ENCODE data around the gene PLK3. TPM values are rescaled to one million over a fixed set of nuclear protein-coding genes. Genes with fewer than 3 reads are reported as not detected.

The PLK3 gene
- polyA plus RNA-seq, 2 of the 4 experiments (the other 2 are of a cell fraction) = 11.2 to 12.6 TPM

DNA sequence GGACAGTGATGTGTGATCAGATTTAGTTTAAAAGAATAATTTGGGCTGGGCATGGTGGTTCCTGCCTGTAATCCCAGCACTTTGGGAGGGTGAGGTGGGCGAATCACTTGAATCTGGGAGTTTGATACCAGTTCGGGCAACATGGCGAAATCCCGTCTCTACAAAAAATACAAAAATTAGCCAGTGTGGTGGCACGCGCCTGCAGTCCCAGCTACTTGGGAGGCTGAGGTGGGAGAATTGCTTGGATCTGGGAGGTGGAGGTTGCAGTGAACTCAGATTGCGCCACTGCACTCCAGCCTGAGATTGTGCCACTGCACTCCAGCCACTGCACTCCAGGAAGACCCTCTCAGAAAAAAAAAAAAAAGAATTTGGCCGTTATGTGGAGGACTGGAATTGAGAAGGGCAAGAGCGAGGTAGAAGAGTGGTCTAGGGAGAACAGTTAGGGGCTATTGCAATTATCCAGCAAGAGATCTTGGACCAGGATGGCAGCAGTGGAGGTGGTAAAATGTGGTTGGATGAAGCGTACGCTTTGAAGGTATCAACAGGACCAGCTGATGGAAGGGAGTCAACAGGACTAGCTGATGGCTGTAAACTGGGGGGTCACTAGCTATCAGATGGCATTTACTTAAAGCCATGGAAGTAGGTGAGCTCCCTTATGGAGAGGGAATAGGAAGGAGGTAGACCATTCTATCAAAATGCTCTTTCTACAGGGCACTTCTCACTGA is 17.8 kb downstream of the PLK3 start (continued):
- TF ChIP-seq EHF (CRISPR knock-in tag; IDR thresholded peaks at IDR 0.05) (no peak), MAFK (IDR thresholded peaks at IDR 0.05; ENCODE audit: partially characterized antibody) (no peak), MAZ (IDR thresholded peaks at IDR 0.05; ENCODE audit: borderline replicate concordance, low read depth, low read length) (no peak), ZC3H11A (IDR thresholded peaks at IDR 0.05) (no peak), GATA3 (IDR thresholded peaks at IDR 0.05; ENCODE audit: borderline replicate concordance) (no peak), RAD21 (conservative IDR thresholded peaks at IDR 0.05 in 1 of 2, IDR thresholded peaks at IDR 0.05 in 1 of 2) (no peak), EP300 (IDR thresholded peaks at IDR 0.05) (no peak), CHD2 (IDR thresholded peaks at IDR 0.05; ENCODE audit: low read length, partially characterized antibody) (no peak)

DNA sequence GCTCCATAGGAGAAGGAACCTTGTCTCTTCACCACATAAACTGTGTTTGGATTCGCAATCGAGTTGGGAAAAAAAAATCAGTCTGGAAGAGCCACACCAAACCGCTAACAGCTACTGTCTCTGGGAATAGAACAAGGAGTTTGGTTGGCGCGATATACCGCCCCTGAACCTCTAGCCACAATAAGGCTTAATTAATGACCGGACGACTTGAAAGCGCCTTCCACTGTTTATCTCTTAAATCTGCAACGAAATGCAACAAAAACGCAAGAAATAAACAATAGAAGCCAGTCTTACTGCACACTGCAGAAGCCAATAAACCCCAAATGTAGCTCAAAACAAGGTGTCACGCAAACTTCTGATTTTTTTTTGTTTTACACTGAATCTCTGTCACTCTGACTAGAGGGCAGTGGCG is 19.0 kb downstream of the PLK3 start:
- ATAC-seq (peak; percentile 9 to 14; a peak in 5 of 6 replicates), FAIRE-seq (no peak), DNase-seq (ENCODE audit: low read depth in 1 of 2, low spot score in 1 of 2) (no peak)
- CTCF ChIA-PET = interaction anchor here (0.7 to 4.5 kb wide), 9 partner anchors 10 to 107 kb away, joined by 3 to 23 read pairs (median 4); partner anchors contain the start of genes BTBD19, PLK3 and RNU5D-1
- 2% methylated on average over 13 of the region's 13 CpGs for WGBS (ENCODE audit: missing lambda C conversion rate)
- Histone ChIP-seq H3K4me2 (peak overlapping the region; percentile 96), H3K9me3 (no peaks in the 10 kb centered on the region), H3K27ac (peak overlapping the region; percentile 97 to 98), H3K4me3 (peak overlapping the region; percentile 47), H3K4me1 (peaks cover 13% of the 10 kb centered on the region; the same call in 2 of the 3 replicates)
- TF ChIP-seq TFCP2L1 (CRISPR knock-in tag; IDR thresholded peaks at IDR 0.05) (no peak), ZSCAN20 (CRISPR knock-in tag; IDR thresholded peaks at IDR 0.05) (no peak), CHD4 (IDR thresholded peaks at IDR 0.05; ENCODE audit: borderline replicate concordance) (no peak), SMC3 (IDR thresholded peaks at IDR 0.05) (no peak), HOXB5 (CRISPR knock-in tag; IDR thresholded peaks at IDR 0.05) (no peak), CBX8 (IDR thresholded peaks at IDR 0.05) (no peak), FOXS1 (CRISPR knock-in tag; IDR thresholded peaks at IDR 0.05) (no peak), ESRRA (IDR thresholded peaks at IDR 0.05; ENCODE audit: borderline replicate concordance, low read length) (no peak), HES2 (IDR thresholded peaks at IDR 0.05) (no peak), PHF8 (IDR thresholded peaks at IDR 0.05; ENCODE audit: borderline replicate concordance, low read depth) (0 out of 2 replicates have a peak, but pooled peaks have one; percentile 8), TP53 (CRISPR knock-in tag; IDR thresholded peaks at IDR 0.05) (no peak)
- TF ChIP-seq, protein P1, sequence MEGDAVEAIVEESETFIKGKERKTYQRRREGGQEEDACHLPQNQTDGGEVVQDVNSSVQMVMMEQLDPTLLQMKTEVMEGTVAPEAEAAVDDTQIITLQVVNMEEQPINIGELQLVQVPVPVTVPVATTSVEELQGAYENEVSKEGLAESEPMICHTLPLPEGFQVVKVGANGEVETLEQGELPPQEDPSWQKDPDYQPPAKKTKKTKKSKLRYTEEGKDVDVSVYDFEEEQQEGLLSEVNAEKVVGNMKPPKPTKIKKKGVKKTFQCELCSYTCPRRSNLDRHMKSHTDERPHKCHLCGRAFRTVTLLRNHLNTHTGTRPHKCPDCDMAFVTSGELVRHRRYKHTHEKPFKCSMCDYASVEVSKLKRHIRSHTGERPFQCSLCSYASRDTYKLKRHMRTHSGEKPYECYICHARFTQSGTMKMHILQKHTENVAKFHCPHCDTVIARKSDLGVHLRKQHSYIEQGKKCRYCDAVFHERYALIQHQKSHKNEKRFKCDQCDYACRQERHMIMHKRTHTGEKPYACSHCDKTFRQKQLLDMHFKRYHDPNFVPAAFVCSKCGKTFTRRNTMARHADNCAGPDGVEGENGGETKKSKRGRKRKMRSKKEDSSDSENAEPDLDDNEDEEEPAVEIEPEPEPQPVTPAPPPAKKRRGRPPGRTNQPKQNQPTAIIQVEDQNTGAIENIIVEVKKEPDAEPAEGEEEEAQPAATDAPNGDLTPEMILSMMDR (IDR thresholded peaks at IDR 0.05) = peak; percentile 9; the same call in 1 of the 3 replicates
- POLR2A ChIA-PET = interaction anchor here (0.5 to 3.5 kb wide), 18 partner anchors 11 to 1128 kb away, joined by 3 to 57 read pairs (median 6); partner anchors contain the start of genes BTBD19, DYNLT4, HECTD3 and MUTYH

DNA sequence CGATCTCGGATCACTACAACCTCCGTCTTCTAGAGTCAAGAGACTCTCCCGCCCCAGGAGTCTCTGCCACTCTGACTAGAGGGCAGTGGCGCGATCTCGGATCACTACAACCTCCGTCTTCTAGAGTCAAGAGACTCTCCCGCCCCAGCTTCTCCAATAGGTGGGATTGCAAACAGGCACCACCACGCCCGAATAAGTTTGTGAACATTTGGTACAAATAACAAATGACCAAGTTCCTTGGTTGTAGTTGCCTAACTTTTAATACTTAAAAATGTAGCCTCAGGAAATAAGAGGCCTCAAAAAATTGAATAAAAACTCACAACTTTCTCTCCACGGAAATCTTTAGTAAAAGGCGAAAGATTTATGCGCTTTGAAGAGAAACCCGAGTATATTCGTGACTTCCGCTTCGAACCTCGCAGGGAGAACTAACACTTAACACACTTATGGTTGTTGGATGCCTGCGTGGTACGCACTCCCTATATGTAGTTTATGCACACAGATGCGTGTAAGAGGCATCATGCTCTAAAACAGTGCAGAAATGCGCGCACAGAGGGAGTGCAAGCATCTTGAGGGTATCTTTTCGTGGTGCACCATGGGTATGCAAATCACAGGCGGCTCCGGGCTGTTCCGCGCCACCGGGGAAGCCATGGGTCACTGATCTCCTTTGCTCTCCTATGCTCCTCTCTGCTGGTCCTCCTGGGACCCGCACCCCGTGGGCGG is 19.6 kb downstream of the PLK3 start:
- ATAC-seq (peak; percentile 90 to 91), FAIRE-seq (no peak), DNase-seq (ENCODE audit: low read depth in 1 of 2, low spot score in 1 of 2) (peak; percentile 74 to 94)
- ChIA-PET POLR2A (interaction anchor here (0.5 to 3.5 kb wide), 20 partner anchors 11 to 1127 kb away, joined by 3 to 57 read pairs (median 5); partner anchors contain the start of genes BTBD19, DYNLT4, HECTD3 and MUTYH), CTCF (interaction anchor here (0.7 to 4.5 kb wide), 11 partner anchors 11 to 108 kb away, joined by 3 to 23 read pairs (median 5); partner anchors contain the start of genes BTBD19, PLK3 and RNU5D-1)
- H3K4me1 ChIP-seq = peaks cover 12% of the 10 kb centered on the region; the same call in 2 of the 3 replicates
- peak overlapping the region; percentile 97 to 98 for H3K27ac ChIP-seq
- H3K4me2 ChIP-seq = peak overlapping the region; percentile 96
- under 1% methylated on average over 30 of the region's 33 CpGs for WGBS (ENCODE audit: missing lambda C conversion rate)
- peak overlapping the region; percentile 51 for H3K4me3 ChIP-seq
- H3K9me3 ChIP-seq = no peaks in the 10 kb centered on the region
- TF ChIP-seq, protein P2, sequence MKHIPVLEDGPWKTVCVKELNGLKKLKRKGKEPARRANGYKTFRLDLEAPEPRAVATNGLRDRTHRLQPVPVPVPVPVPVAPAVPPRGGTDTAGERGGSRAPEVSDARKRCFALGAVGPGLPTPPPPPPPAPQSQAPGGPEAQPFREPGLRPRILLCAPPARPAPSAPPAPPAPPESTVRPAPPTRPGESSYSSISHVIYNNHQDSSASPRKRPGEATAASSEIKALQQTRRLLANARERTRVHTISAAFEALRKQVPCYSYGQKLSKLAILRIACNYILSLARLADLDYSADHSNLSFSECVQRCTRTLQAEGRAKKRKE (CRISPR knock-in tag; IDR thresholded peaks at IDR 0.05; ENCODE audit: low read depth) = peak; percentile 79
- TF ChIP-seq KDM5A (IDR thresholded peaks at IDR 0.05) (no peak), POLR2A (IDR thresholded peaks at IDR 0.05; ENCODE audit: low read length) (peak; percentile 93), ZNF302 (CRISPR knock-in tag; IDR thresholded peaks at IDR 0.05) (no peak), ESRRA (IDR thresholded peaks at IDR 0.05; ENCODE audit: borderline replicate concordance, low read length) (0 out of 2 replicates have a peak, but pooled peaks have one; percentile 9), CBX8 (IDR thresholded peaks at IDR 0.05) (no peak), MAFK (IDR thresholded peaks at IDR 0.05; ENCODE audit: partially characterized antibody) (no peak), FOSL2 (IDR thresholded peaks at IDR 0.05) (no peak), FOSL2 (CRISPR knock-in tag; IDR thresholded peaks at IDR 0.05) (peak; percentile 59), EHMT2 (IDR thresholded peaks at IDR 0.05; ENCODE audit: low read depth) (no peak), RAD21 (conservative IDR thresholded peaks at IDR 0.05 in 1 of 2, IDR thresholded peaks at IDR 0.05 in 1 of 2) (peak; percentile 2 to 41; a peak in 3 of 5 replicates), RARB (CRISPR knock-in tag; IDR thresholded peaks at IDR 0.05) (peak; percentile 98), MAZ (IDR thresholded peaks at IDR 0.05; ENCODE audit: borderline replicate concordance, low read depth, low read length) (peak; percentile 60; the same call in 1 of the 2 replicates), TFCP2L1 (CRISPR knock-in tag; IDR thresholded peaks at IDR 0.05) (peak; percentile 92)
- TF ChIP-seq, protein P3, sequence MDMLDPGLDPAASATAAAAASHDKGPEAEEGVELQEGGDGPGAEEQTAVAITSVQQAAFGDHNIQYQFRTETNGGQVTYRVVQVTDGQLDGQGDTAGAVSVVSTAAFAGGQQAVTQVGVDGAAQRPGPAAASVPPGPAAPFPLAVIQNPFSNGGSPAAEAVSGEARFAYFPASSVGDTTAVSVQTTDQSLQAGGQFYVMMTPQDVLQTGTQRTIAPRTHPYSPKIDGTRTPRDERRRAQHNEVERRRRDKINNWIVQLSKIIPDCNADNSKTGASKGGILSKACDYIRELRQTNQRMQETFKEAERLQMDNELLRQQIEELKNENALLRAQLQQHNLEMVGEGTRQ (IDR thresholded peaks at IDR 0.05) = no peak
